ENCODE data around the gene REXO4.

The REXO4 gene

GRCh38 chr9:133397895-133398294 lies 19.9 kb downstream of the REXO4 start (continued):
- no peak for TF ChIP-seq ZEB2 (tag by site-specific recombination; IDR thresholded peaks at IDR 0.05)
- TF ChIP-seq GLIS1 (tag by site-specific recombination; IDR thresholded peaks at IDR 0.05) = no peak
- no peak for TF ChIP-seq ZNF530 (tag by site-specific recombination; IDR thresholded peaks at IDR 0.05; ENCODE audit: low read depth)
- no peak for TF ChIP-seq YY2 (tag by site-specific recombination; IDR thresholded peaks at IDR 0.05)
- TF ChIP-seq ZNF121 (tag by site-specific recombination; IDR thresholded peaks at IDR 0.05) = no peak

- H3K27ac ChIP-seq (ENCODE audit: extremely low read depth, low read depth, low read length) = no peak overlapping the region
- H3K4me3 ChIP-seq (ENCODE audit: low read depth, low read length) = no peak overlapping the region
- peaks cover 0 to 10% of the 10 kb centered on the region in 2 experiments; a peak in 1 of 3 replicates for H3K36me3 ChIP-seq (ENCODE audit: control insufficient read depth in 2 of 2, insufficient read depth in 1 of 2, low read length in 2 of 2)
- ChIA-PET POLR2A (no interaction called here), CTCF (interaction anchor here (0.5 to 1.4 kb wide), 4 partner anchors 9 to 91 kb away, joined by 3 to 9 read pairs (median 4); no protein-coding TSS in a partner anchor)
- no peak for TF ChIP-seq SP7 (tag by site-specific recombination; IDR thresholded peaks at IDR 0.05)
- TF ChIP-seq ZNF654 (tag by site-specific recombination; IDR thresholded peaks at IDR 0.05; ENCODE audit: low read depth) = no peak
- no peak for TF ChIP-seq ZNF202 (tag by site-specific recombination; IDR thresholded peaks at IDR 0.05; ENCODE audit: borderline replicate concordance)
- TF ChIP-seq, protein P1, sequence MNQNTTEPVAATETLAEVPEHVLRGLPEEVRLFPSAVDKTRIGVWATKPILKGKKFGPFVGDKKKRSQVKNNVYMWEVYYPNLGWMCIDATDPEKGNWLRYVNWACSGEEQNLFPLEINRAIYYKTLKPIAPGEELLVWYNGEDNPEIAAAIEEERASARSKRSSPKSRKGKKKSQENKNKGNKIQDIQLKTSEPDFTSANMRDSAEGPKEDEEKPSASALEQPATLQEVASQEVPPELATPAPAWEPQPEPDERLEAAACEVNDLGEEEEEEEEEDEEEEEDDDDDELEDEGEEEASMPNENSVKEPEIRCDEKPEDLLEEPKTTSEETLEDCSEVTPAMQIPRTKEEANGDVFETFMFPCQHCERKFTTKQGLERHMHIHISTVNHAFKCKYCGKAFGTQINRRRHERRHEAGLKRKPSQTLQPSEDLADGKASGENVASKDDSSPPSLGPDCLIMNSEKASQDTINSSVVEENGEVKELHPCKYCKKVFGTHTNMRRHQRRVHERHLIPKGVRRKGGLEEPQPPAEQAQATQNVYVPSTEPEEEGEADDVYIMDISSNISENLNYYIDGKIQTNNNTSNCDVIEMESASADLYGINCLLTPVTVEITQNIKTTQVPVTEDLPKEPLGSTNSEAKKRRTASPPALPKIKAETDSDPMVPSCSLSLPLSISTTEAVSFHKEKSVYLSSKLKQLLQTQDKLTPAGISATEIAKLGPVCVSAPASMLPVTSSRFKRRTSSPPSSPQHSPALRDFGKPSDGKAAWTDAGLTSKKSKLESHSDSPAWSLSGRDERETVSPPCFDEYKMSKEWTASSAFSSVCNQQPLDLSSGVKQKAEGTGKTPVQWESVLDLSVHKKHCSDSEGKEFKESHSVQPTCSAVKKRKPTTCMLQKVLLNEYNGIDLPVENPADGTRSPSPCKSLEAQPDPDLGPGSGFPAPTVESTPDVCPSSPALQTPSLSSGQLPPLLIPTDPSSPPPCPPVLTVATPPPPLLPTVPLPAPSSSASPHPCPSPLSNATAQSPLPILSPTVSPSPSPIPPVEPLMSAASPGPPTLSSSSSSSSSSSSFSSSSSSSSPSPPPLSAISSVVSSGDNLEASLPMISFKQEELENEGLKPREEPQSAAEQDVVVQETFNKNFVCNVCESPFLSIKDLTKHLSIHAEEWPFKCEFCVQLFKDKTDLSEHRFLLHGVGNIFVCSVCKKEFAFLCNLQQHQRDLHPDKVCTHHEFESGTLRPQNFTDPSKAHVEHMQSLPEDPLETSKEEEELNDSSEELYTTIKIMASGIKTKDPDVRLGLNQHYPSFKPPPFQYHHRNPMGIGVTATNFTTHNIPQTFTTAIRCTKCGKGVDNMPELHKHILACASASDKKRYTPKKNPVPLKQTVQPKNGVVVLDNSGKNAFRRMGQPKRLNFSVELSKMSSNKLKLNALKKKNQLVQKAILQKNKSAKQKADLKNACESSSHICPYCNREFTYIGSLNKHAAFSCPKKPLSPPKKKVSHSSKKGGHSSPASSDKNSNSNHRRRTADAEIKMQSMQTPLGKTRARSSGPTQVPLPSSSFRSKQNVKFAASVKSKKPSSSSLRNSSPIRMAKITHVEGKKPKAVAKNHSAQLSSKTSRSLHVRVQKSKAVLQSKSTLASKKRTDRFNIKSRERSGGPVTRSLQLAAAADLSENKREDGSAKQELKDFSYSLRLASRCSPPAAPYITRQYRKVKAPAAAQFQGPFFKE (tag by site-specific recombination; IDR thresholded peaks at IDR 0.05; ENCODE audit: borderline replicate concordance) = no peak
- TF ChIP-seq ZFP69B (tag by site-specific recombination; IDR thresholded peaks at IDR 0.05) = no peak
- no peak for TF ChIP-seq YY1 (tag by site-specific recombination; IDR thresholded peaks at IDR 0.05)
- no peak for TF ChIP-seq ZNF660 (tag by site-specific recombination; IDR thresholded peaks at IDR 0.05)
- no peak for TF ChIP-seq PRDM4 (tag by site-specific recombination; IDR thresholded peaks at IDR 0.05)
- no peak for TF ChIP-seq ZNF670 (tag by site-specific recombination; IDR thresholded peaks at IDR 0.05; ENCODE audit: low read depth)
- TF ChIP-seq SCRT2 (tag by site-specific recombination; IDR thresholded peaks at IDR 0.05) = peak; percentile 55
- TF ChIP-seq PATZ1 (tag by site-specific recombination; IDR thresholded peaks at IDR 0.05) = no peak
- no peak for TF ChIP-seq ZNF18 (tag by site-specific recombination; IDR thresholded peaks at IDR 0.05)
- TF ChIP-seq ZNF19 (tag by site-specific recombination; IDR thresholded peaks at IDR 0.05; ENCODE audit: low read depth) = no peak
- no peak for TF ChIP-seq ZNF777 (tag by site-specific recombination; IDR thresholded peaks at IDR 0.05; ENCODE audit: borderline replicate concordance)
- no peak for TF ChIP-seq ZNF548 (tag by site-specific recombination; IDR thresholded peaks at IDR 0.05)
- no peak for TF ChIP-seq ZNF664 (tag by site-specific recombination; IDR thresholded peaks at IDR 0.05)
- TF ChIP-seq ZNF404 (tag by site-specific recombination; IDR thresholded peaks at IDR 0.05) = no peak
- TF ChIP-seq ZNF16 (tag by site-specific recombination; IDR thresholded peaks at IDR 0.05; ENCODE audit: low read depth) = peak; percentile 87
- no peak for TF ChIP-seq ZNF133 (tag by site-specific recombination; IDR thresholded peaks at IDR 0.05)
- TF ChIP-seq, protein P2, sequence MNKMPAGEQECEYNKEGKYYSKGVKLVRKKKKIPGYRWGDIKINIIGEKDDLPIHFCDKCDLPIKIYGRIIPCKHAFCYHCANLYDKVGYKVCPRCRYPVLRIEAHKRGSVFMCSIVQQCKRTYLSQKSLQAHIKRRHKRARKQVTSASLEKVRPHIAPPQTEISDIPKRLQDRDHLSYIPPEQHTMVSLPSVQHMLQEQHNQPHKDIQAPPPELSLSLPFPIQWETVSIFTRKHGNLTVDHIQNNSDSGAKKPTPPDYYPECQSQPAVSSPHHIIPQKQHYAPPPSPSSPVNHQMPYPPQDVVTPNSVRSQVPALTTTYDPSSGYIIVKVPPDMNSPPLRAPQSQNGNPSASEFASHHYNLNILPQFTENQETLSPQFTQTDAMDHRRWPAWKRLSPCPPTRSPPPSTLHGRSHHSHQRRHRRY (tag by site-specific recombination; IDR thresholded peaks at IDR 0.05) = no peak
- TF ChIP-seq ZFHX2 (tag by site-specific recombination; conservative IDR thresholded peaks at IDR 0.05) = peak; percentile 48
- H3K9me3 ChIP-seq (ENCODE audit: control insufficient read depth, insufficient read depth, low read depth, low read length) = no peaks in the 10 kb centered on the region
- no peaks in the 10 kb centered on the region for H3K4me1 ChIP-seq (ENCODE audit: control insufficient read depth, insufficient read depth, low read length)
Measured at GRCh38 chr9:133397370-133397769, 20.4 kb downstream of the REXO4 start.

All from HEK293 (cell line).